Kidney capillary endothelial cell (primary cell): Measurements from ENCODE around the gene ZNF837.
"Not testable (repeated sequence)": the region's sequence is repeated elsewhere in the genome, so short reads cannot be mapped to it uniquely, and the experiment has no call there.

ENCODE experiments used
- DNase-seq: peaks from one replicate; pipeline ENCODE4 v3.0.0-alpha.2; 2018; ENCODE audit warnings: low spot score

Gene ZNF837

GRCh38 chr19:58350001-58350861 lies 30.6 kb downstream of the ZNF837 start:
- no peak for DNase-seq

- DNase-seq, result no peak
Observed at GRCh38 chr19:58349590-58349989, 31.2 kb downstream of the ZNF837 start.

- not testable (repeated sequence) for DNase-seq
Observed at GRCh38 chr19:58348080-58348479, 32.8 kb downstream of the ZNF837 start.

DNA sequence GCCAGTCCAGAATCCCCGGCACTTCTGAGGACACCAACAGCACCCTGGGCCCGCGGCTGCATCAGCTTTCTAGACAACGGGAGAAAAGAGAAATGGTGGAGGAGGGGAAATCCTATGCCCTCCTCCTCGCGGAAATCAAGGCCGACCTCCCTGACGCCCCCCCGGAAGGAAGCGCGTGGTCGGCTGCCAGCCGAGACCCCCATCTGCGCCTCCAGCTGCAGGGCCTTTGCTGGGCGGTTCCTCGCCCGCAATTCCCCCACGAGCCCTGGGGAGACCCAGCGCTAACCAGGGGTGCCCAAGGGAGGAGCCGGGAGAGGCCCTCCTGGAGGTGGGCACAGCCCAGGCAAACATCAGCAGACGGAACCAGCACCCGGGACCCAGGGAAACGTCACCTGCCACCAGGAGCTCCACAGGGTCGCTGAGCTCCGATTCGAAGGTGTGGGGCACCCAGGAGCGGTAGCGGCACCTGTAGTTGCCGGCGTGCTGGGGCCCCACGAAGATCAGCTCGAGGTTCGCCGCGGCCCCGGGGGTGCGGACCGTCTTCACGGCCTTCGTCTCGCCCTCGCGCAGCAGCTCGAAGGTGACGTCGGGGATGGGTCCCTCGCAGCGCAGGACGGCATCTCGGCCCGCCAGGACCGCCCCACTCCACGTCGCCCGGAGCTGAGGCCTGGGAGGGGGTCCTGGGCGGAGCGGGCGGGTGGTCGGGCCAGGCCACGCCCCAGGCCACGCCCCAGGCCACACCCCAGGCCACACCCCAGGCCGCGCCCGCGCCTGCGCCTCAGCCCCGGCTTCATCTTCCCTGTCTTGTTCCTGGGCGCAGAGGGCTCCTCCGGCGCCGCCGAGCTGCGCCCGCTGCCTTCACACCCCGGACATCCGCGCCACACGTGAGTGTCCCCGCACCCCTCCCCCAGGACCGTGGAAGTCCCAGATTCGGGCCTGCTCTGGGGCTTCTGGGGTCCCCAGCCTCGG lies 33.6 kb downstream of the ZNF837 start:
- DNase-seq, result no peak

DNA sequence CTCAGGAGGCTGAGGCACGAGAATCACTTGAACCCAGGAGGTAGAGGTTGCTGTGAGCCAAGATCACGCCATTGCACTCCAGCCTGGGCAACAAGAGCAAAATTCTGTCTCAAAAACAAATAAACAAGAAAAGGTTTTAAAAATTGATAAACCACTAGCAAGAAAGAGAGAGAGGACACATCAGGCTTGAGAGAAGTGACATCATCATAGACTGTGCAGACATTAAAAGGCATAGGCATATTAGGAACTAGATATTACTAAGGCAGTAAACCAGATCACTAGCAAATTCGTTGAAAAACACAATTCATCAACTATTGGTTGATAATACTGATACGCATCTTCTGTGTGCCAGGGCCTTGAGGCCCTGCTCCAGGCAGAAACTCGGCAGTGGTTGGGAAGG lies 35.3 kb downstream of the ZNF837 start:
- DNase-seq, result no peak

DNA sequence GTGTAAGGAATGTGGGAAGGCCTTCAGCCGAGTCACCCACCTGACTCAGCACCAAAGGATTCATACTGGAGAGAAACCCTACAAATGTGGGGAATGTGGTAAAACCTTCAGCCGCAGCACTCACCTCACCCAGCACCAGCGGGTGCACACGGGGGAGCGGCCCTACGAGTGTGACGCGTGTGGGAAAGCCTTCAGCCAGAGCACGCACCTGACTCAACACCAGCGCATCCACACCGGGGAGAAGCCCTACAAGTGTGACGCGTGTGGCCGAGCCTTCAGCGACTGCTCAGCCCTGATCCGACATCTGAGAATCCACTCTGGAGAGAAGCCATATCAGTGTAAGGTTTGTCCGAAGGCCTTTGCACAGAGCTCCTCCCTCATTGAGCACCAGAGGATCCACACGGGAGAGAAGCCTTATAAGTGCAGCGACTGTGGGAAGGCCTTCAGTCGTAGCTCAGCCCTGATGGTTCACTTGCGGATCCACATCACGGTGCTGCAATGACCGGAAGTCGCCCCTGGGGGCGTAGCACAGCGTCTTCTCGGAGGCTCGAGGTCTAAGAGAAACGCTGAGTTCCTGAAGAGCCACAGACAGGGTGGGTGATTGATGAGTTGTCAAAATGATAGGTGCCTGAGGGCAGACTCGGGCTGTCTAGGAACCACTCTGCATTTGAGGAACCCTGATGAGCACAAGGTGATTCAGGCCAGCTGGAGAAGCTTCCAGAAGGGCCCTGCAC lies 41.8 kb downstream of the ZNF837 start:
- DNase-seq, result no peak

DNA sequence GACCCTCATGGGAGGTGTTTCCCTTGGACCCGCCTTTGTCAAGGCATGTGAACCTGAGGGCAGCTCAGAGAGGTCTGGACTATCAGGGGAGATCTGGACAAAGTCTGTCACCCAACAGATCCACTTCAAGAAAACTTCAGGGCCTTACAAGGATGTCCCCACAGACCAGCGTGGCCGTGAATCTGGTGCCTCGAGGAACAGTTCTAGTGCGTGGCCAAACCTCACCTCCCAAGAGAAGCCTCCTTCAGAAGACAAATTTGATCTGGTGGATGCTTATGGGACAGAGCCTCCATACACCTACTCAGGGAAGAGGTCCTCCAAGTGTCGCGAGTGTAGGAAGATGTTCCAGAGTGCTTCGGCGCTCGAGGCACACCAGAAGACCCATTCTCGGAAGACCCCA lies 42.5 kb downstream of the ZNF837 start:
- no peak for DNase-seq

GRCh38 chr19:58336820-58337219 lies 44.0 kb downstream of the ZNF837 start:
- no peak for DNase-seq

- DNase-seq, result no peak
Observed at GRCh38 chr19:58336216-58336615, 44.6 kb downstream of the ZNF837 start.

DNA sequence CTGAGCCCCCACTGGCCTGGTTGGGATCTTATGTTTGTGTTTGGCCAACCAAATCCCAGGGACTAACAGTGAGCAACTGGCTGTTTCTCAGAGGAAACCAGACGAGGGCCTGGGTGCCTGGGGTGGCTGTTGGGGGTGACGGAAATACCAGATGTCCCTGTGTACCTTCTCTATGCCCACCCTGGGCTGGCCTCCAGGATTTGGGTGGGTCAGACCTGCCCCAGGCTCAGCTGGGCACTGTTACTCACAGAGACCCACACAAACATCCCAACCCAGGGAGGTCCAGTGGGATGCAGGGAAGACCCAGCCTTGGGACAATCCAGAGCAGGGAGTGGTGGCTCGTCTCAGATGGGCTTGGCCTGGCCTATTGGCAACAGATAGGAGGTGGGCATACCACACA lies 45.2 kb downstream of the ZNF837 start:
- DNase-seq, result no peak

DNA sequence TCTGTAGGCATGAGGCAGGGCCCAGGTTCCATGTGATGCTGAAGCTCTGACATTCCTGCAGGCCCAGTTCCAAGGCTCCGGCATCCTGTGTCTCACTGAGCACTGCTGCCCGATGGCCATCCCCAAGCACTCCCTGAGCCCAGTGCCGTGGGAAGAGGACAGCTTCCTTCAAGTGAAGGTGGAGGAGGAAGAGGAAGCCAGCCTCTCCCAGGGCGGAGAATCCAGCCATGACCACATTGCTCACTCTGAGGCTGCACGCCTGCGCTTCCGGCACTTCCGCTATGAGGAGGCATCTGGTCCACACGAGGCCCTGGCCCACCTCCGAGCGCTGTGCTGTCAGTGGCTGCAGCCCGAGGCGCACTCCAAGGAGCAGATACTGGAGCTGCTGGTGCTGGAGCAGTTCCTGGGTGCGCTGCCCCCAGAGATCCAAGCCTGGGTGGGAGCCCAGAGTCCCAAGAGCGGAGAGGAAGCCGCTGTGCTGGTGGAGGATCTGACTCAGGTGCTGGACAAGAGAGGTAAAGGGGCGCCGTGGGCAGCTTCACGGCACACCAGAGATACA lies 46.1 kb downstream of the ZNF837 start:
- DNase-seq, result no peak

DNA sequence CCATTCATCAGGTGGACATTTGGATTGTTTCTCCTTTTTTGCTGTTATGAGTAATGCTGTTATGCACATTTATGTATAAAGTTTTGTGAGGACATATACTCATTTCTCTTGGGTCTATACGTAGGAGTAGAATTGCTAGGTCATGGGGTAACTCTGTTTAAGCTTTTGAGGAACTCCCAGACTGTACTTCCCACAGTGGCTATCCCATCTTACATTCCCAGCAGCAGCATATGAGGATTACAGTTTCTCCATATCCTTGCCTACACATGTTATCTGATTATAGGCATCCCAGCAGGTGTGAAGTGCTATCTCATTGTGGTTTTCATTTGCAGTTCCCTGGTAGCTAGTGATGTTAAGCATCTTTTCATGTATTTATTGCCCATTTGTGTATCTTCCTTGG lies 48.1 kb downstream of the ZNF837 start:
- DNase-seq, result no peak

DNA sequence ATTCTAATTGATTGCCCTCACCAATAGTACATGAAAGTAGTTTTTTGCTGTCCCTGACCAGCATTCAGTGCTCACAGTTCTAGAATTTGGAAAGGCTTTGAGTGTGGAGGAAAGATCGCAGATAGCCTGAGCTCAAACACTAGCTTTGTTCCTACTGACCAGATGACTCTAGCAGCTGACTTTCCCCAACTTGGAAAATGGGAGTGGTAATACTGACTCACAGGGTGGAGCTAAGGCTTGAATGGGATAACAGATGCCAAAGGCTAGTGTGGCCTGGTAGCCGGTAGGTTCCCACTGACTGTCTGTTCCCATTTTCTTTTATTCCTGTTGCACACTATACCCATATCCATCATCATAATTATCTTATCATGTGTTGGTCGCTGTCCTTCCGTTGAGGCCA lies 50.4 kb downstream of the ZNF837 start:
- peak; percentile 36 for DNase-seq

DNA sequence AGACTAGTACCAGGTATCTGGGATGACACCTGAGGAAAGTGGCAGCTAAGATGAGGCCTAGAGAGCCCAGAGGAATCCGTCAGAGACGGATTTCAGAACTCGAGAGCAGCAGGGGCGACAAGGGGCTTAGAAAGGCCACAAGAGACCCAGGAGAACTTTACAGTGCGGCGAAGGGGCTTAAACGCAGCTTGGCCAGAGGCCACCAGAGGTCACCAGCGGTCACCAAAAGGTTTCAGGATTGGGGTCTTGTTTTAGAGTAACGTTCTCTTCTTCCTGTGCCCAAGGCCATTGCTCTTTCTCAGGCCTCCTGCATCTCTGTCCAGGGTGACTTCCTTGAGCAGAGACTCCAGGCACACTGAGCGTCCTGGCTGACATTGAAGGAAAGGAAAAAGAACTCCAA lies 51.8 kb downstream of the ZNF837 start:
- DNase-seq, result no peak

DNA sequence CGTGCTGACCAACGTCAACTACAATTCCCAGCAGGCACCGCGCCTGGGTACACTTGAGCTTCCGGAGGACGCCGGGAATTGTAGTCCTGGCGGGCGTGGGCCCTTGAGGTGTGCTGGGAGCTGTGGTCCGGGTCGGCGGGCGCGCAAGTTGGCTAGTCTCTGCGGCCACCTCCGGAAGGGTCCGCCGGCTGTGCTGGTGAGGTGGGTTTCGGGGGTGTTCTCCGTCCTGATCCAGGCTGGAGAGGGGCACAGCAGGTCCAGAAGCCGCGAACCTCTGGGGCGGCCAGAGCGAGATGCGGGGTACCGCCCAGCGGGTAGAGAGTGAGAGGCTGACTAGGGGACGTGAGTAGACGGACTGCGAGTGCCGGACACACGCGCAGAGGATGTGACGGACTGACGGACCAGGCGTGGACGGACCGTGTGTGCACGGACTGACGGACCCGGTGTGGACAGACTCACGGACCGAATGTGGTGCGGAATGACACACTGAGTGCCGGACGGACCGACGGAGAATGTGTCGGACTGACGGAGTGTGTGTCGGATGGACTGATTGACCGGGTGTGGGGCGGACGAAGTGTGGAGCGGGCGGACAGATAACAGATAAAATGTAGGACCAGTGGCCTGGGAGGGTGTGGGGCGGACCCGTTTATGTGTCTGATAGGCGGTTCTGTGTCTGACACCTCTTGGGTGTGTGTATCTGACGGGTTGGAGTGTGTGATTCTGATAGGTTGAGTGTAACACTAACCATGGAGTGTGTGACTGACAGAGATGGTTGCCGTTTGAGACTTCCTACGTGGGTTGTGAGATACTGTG lies 53.7 kb downstream of the ZNF837 start, which contains the start of gene ZSCAN22:
Gene ZSCAN22 (plus strand): TSS at position 81 of the 813 bp plus-strand sequence. CDS start 7,809 bp downstream, outside the sequence.
- DNase-seq, result peak; percentile 94

- no peak for DNase-seq
Observed at GRCh38 chr19:58326501-58326913, 54.3 kb downstream of the ZNF837 start.

- DNase-seq, result no peak
Observed at GRCh38 chr19:58325311-58326022, 55.4 kb downstream of the ZNF837 start.

DNA sequence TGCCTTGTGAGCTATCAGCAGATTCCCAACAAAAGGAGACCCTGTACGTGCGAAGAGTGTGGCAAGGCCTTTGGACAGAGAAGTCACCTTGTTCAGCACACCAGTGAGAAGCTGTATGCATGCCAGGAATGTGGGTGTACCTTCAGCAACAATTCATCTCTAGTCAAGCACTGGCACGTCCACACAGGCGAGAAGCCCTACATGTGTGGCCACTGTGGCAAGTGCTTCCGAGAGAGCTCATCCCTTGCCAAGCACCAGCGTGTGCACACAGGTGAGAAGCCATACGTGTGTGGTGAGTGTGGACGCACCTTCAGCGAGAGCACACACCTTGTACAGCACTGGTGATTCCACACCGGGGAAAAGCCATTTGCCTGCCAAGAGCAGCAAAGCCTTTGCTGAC lies 61.6 kb downstream of the ZNF837 start:
- no peak for DNase-seq

DNA sequence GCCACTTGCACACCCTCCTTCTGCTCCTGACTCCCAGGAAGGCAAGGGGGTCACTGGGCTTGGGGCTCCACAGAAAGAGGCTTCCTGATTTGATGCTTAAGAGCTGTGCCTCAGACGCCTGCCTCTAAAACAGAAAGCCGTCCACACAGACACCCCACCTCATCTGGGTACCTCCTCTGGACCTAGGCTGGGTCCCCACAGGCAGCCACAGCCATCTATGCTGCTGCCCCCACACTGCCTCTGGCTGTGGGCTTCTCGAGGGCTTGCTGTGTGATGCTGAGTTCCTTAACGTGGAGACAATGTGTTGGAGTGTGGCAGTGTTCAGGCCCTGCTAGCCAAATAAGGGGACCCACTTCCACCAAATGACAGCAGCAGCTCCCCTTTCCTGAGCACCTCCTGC lies 62.5 kb downstream of the ZNF837 start:
- no peak for DNase-seq
